ENCODE data around the gene SEZ6L2. TPM values are rescaled to one million over a fixed set of nuclear protein-coding genes. Genes with fewer than 3 reads are reported as not detected.

SEZ6L2 gene
- total and polyA plus RNA-seq, 2 donors: 0.66 to 0.98 TPM

DNA sequence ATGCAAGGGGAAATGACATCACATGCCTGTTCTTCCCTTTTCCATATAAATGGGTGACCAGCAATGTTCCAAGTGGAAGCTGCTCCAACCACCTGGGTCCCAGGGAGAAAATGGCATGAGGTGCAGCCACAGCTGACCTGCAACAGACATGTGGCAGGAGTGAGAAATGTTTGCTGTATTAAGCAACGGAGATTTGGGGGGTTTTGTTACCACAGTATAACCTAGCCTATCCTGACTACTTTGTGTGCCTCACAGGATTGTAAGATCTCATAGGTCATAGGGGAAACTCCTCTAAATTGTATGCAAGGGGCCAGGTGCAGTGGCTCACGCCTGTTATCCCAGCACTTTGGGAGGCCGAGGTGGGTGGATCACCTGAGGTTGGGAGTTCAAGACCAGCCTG, 48.4 kb downstream of the SEZ6L2 start:
- H3K27ac ChIP-seq (ENCODE audit: low read depth in 1 of 2, low read length in 1 of 2): no peak overlapping the region
- WGBS: 94% methylated on average over 3 of the region's 3 CpGs
- H3K27me3 ChIP-seq (ENCODE audit: control insufficient read depth in 2 of 2, insufficient read depth in 1 of 2, low read length in 1 of 2): no peaks in the 10 kb centered on the region
- no peak for DNase-seq (ENCODE audit: low read depth in 6 of 9, low spot score in 9 of 9)
- peaks cover 3 to 17% of the 10 kb centered on the region in 2 donors for H3K4me1 ChIP-seq (ENCODE audit: control insufficient read depth in 2 of 2, insufficient read depth in 2 of 2, low read length in 2 of 2)
- H3K36me3 ChIP-seq (ENCODE audit: control insufficient read depth in 2 of 2, insufficient read depth in 2 of 2, low read length in 1 of 2): peaks cover 12 to 13% of the 10 kb centered on the region in 2 donors
- no peak overlapping the region for H3K4me3 ChIP-seq (ENCODE audit: low read length in 2 of 2)
- no peaks in the 10 kb centered on the region for H3K9me3 ChIP-seq (ENCODE audit: control insufficient read depth in 2 of 2, insufficient read depth in 1 of 2, low read length in 1 of 2)

DNA sequence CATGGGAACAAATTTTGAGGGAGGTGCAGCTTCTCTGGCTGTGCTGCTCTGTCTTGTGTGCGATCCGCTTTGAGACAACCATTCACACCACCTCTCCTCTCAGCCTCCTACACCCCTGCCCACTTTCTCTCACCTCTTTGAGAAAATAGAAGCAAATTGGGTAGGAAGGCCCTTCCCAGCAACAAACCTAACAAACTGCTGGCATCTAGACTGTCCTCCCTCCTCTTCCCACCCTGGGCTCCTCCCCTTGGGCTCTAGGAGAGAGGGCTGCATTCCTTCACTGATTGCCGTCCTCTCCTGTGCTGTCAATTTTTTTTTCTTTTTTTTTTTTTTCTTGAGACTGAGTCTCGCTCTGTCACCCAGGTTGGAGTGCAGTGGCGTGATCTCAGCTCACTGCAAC, 49.8 kb downstream of the SEZ6L2 start:
- no peak for DNase-seq (ENCODE audit: low read depth in 6 of 9, low spot score in 9 of 9)
- Histone ChIP-seq H3K27ac (ENCODE audit: low read depth in 1 of 2, low read length in 1 of 2) (no peak overlapping the region), H3K27me3 (ENCODE audit: control insufficient read depth in 2 of 2, insufficient read depth in 1 of 2, low read length in 1 of 2) (no peaks in the 10 kb centered on the region), H3K9me3 (ENCODE audit: control insufficient read depth in 2 of 2, insufficient read depth in 1 of 2, low read length in 1 of 2) (no peaks in the 10 kb centered on the region), H3K4me1 (ENCODE audit: control insufficient read depth in 2 of 2, insufficient read depth in 2 of 2, low read length in 2 of 2) (peaks cover 3 to 12% of the 10 kb centered on the region in 2 donors), H3K36me3 (ENCODE audit: control insufficient read depth in 2 of 2, insufficient read depth in 2 of 2, low read length in 1 of 2) (peaks cover 18 to 26% of the 10 kb centered on the region in 2 donors), H3K4me3 (ENCODE audit: low read length in 2 of 2) (no peak overlapping the region)
- 97% methylated on average over 5 of the region's 5 CpGs for WGBS

DNA sequence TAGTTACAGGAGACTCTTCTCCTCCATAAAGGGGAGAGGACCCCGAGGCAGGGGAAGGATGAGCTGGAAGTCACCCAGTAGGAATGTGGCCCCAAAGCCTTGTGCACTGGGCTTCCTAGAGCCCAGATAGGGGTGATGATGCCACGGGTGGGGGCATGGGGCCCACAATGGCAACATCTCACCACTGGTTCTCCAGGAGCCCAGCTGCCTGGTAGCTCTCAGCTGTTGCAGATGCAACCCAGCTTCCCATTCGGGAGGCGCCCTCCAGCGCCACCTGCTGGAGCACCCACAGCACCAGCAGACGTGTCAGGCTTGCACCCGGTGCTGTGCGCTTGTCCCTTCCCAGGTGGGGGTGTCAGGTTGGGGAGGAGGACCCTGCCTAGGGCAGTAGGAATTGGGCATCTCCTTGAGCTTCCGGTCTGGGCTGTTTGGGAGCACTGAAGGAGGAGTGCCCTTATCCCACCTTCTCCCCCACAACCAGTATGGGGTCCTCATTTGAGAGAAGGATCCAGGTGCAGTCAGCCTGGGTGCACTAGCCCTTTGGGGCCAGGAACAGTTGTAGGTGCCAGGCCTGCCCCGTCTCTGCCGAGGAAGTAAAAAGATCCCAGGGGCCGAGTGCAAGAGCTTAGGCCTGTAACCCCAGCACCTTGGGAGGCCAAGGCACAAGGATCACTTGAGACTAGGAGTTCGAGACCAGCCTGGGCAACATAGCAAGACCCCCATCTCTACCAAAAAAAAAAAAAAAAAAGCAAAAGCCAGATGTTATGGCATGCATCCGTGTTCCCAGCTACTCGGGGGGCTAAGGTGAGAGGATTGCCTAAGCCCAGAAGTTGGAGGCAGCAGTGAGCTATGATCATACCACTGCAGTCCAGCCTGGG, 50.7 kb downstream of the SEZ6L2 start:
- DNase-seq (ENCODE audit: low read depth in 6 of 9, low spot score in 9 of 9): peak; percentile 59 to 91 (median 81)
- Histone ChIP-seq H3K27me3 (ENCODE audit: control insufficient read depth in 2 of 2, insufficient read depth in 1 of 2, low read length in 1 of 2) (no peaks in the 10 kb centered on the region), H3K4me1 (ENCODE audit: control insufficient read depth in 2 of 2, insufficient read depth in 2 of 2, low read length in 2 of 2) (peaks cover 3 to 12% of the 10 kb centered on the region in 2 donors), H3K27ac (ENCODE audit: low read depth in 1 of 2, low read length in 1 of 2) (no peak overlapping the region), H3K9me3 (ENCODE audit: control insufficient read depth in 2 of 2, insufficient read depth in 1 of 2, low read length in 1 of 2) (no peaks in the 10 kb centered on the region), H3K36me3 (ENCODE audit: control insufficient read depth in 2 of 2, insufficient read depth in 2 of 2, low read length in 1 of 2) (peaks cover 22 to 27% of the 10 kb centered on the region in 2 donors), H3K4me3 (ENCODE audit: low read length in 2 of 2) (no peak overlapping the region)
- WGBS: 54% methylated on average over 15 of the region's 15 CpGs

DNA sequence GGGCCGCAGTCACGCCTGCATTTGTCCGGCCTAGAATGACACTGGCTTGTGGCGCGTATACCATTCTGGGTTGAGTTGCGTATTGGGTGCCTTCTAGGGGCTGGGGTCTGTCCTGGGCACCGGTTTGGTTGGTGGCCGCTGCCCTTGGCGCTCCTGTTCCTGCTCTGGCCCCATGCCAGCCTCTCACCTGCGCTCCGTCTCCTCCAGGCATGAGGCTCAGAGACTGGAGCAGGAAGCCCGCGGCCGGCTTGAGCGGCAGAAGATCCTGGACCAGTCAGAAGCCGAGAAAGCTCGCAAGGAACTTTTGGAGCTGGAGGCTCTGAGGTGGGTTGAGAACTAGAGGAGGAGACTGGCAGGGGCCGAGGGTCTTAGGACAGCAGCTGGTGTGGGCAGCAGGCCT, 53.7 kb downstream of the SEZ6L2 start:
- Histone ChIP-seq H3K9me3 (ENCODE audit: control insufficient read depth in 2 of 2, insufficient read depth in 1 of 2, low read length in 1 of 2) (no peaks in the 10 kb centered on the region), H3K27me3 (ENCODE audit: control insufficient read depth in 2 of 2, insufficient read depth in 1 of 2, low read length in 1 of 2) (no peaks in the 10 kb centered on the region), H3K4me3 (ENCODE audit: low read length in 2 of 2) (no peak overlapping the region), H3K36me3 (ENCODE audit: control insufficient read depth in 2 of 2, insufficient read depth in 2 of 2, low read length in 1 of 2) (peaks cover 22 to 40% of the 10 kb centered on the region in 2 donors), H3K27ac (ENCODE audit: low read depth in 1 of 2, low read length in 1 of 2) (no peak overlapping the region), H3K4me1 (ENCODE audit: control insufficient read depth in 2 of 2, insufficient read depth in 2 of 2, low read length in 2 of 2) (peaks cover 3 to 12% of the 10 kb centered on the region in 2 donors)
- DNase-seq (ENCODE audit: low read depth in 6 of 9, low spot score in 9 of 9): no peak
- WGBS: 98% methylated on average over 18 of the region's 18 CpGs

DNA sequence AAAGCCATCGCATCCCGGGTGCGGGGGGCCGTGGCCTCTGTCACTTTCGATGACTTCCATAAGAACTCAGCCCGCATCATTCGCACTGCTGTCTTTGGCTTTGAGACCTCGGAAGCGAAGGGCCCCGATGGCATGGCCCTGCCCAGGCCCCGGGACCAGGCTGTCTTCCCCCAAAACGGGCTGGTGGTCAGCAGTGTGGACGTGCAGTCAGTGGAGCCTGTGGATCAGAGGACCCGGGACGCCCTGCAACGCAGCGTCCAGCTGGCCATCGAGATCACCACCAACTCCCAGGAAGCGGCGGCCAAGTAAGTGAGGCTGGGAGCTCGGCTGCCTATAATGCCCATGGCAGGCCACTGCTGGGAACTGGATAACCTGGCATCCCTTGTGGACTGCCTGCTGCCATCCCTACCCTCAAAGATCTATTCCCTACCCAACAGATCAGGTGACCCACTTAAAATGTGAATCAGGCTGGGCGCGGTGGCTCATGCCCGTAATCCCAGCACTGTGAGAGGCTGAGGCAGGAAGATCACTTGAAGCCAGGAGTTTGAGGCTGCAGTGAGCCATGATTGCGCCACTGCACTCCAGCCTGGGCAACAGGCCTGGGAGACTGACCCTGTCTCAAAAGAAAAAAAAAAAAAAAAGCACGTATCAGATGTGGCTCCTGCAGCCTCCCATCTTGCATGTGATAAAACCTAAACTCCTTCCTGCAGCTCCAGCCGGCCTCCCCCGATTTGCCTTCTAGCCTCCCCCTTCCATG, 54.6 kb downstream of the SEZ6L2 start:
- H3K4me3 ChIP-seq (ENCODE audit: low read length in 2 of 2): no peak overlapping the region
- no peaks in the 10 kb centered on the region for H3K27me3 ChIP-seq (ENCODE audit: control insufficient read depth in 2 of 2, insufficient read depth in 1 of 2, low read length in 1 of 2)
- no peak for DNase-seq (ENCODE audit: low read depth in 6 of 9, low spot score in 9 of 9)
- H3K9me3 ChIP-seq (ENCODE audit: control insufficient read depth in 2 of 2, insufficient read depth in 1 of 2, low read length in 1 of 2): no peaks in the 10 kb centered on the region
- H3K36me3 ChIP-seq (ENCODE audit: control insufficient read depth in 2 of 2, insufficient read depth in 2 of 2, low read length in 1 of 2): peaks cover 22 to 46% of the 10 kb centered on the region in 2 donors
- H3K4me1 ChIP-seq (ENCODE audit: control insufficient read depth in 2 of 2, insufficient read depth in 2 of 2, low read length in 2 of 2): peaks cover 3 to 12% of the 10 kb centered on the region in 2 donors
- H3K27ac ChIP-seq (ENCODE audit: low read depth in 1 of 2, low read length in 1 of 2): no peak overlapping the region
- 96% methylated on average over 28 of the region's 28 CpGs for WGBS

DNA sequence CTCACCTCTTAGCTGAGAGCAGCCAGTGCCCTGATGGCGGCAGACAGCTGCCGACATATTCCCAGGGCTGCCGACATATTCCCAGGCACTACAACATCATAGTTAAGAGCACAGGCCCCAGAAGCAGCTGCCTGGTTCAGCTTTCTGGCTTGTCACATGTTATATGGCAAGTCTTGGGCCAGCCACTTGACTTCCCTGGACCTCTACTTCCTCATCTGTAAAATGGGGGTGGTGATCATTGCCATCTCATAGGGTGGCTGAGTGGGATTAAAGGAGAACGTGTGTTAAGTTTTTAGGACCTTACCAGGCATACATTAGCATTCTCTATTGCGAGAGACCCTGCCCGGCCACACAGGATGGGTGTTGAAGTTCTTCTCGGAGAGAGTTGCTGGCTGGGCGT, 55.4 kb downstream of the SEZ6L2 start:
- WGBS: 97% methylated on average over 8 of the region's 8 CpGs
- Histone ChIP-seq H3K36me3 (ENCODE audit: control insufficient read depth in 2 of 2, insufficient read depth in 2 of 2, low read length in 1 of 2) (peaks cover 27 to 48% of the 10 kb centered on the region in 2 donors), H3K27me3 (ENCODE audit: control insufficient read depth in 2 of 2, insufficient read depth in 1 of 2, low read length in 1 of 2) (no peaks in the 10 kb centered on the region), H3K9me3 (ENCODE audit: control insufficient read depth in 2 of 2, insufficient read depth in 1 of 2, low read length in 1 of 2) (no peaks in the 10 kb centered on the region), H3K4me3 (ENCODE audit: low read length in 2 of 2) (no peak overlapping the region), H3K4me1 (ENCODE audit: control insufficient read depth in 2 of 2, insufficient read depth in 2 of 2, low read length in 2 of 2) (peaks cover 3 to 8% of the 10 kb centered on the region in 2 donors), H3K27ac (ENCODE audit: low read depth in 1 of 2, low read length in 1 of 2) (no peak overlapping the region)
- DNase-seq (ENCODE audit: low read depth in 6 of 9, low spot score in 9 of 9): no peak

DNA sequence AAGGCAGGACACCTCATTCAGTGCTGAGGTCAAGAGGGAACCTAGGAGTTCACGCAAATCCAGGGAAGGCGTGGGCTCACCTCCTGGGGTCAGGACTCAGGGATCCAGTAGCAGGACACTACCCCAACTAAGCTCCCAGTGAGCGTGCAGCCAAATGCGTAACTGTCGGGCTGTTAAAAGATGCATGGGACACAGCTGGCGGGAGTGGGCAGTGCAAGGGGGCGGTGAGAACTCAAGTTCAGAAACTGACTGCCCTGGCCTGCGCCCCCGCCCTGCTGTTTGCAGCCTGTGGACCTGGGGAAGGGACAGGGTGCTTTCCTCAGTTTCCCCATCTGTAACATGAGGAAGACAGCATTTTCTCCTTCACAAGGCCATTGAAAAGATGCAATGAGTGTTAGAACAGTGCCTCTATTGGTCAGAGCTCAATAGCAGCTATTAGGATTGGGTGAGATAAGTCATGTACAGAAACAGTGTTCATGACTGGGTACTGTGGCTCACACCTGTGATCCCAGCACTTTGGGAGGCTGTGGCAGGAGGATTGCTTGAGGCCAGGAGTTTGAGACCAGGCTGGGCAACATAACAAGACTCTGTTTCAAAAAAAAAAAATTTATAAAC, 56.5 kb downstream of the SEZ6L2 start:
- no peaks in the 10 kb centered on the region for H3K4me1 ChIP-seq (ENCODE audit: control insufficient read depth in 2 of 2, insufficient read depth in 2 of 2, low read length in 2 of 2)
- H3K27me3 ChIP-seq (ENCODE audit: control insufficient read depth in 2 of 2, insufficient read depth in 1 of 2, low read length in 1 of 2): no peaks in the 10 kb centered on the region
- no peak overlapping the region for H3K27ac ChIP-seq (ENCODE audit: low read depth in 1 of 2, low read length in 1 of 2)
- no peak for DNase-seq (ENCODE audit: low read depth in 6 of 9, low spot score in 9 of 9)
- peaks cover 26 to 50% of the 10 kb centered on the region in 2 donors for H3K36me3 ChIP-seq (ENCODE audit: control insufficient read depth in 2 of 2, insufficient read depth in 2 of 2, low read length in 1 of 2)
- H3K4me3 ChIP-seq (ENCODE audit: low read length in 2 of 2): no peak overlapping the region
- over 99% methylated on average over 9 of the region's 9 CpGs for WGBS
- no peaks in the 10 kb centered on the region for H3K9me3 ChIP-seq (ENCODE audit: control insufficient read depth in 2 of 2, insufficient read depth in 1 of 2, low read length in 1 of 2)

DNA sequence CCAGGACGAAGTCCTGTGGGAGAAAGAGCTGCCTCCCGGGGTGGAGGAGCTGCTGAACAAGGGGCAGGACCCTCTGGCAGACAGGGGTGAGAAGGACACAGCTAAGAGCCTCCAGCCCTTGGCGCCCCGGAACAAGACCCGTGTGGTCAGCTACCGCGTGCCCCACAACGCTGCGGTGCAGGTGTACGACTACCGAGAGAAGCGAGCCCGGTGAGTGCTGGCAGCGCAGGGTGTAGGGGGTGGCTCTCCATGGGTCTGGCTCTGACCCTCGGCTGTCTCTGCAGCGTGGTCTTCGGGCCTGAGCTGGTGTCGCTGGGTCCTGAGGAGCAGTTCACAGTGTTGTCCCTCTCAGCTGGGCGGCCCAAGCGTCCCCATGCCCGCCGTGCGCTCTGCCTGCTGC, 57.7 kb downstream of the SEZ6L2 start:
- H3K4me3 ChIP-seq (ENCODE audit: low read length in 2 of 2): no peak overlapping the region
- H3K9me3 ChIP-seq (ENCODE audit: control insufficient read depth in 2 of 2, insufficient read depth in 1 of 2, low read length in 1 of 2): no peaks in the 10 kb centered on the region
- no peak for DNase-seq (ENCODE audit: low read depth in 6 of 9, low spot score in 9 of 9)
- no peaks in the 10 kb centered on the region for H3K4me1 ChIP-seq (ENCODE audit: control insufficient read depth in 2 of 2, insufficient read depth in 2 of 2, low read length in 2 of 2)
- H3K27ac ChIP-seq (ENCODE audit: low read depth in 1 of 2, low read length in 1 of 2): no peak overlapping the region
- WGBS: 97% methylated on average over 23 of the region's 23 CpGs
- H3K36me3 ChIP-seq (ENCODE audit: control insufficient read depth in 2 of 2, insufficient read depth in 2 of 2, low read length in 1 of 2): peaks cover 24 to 45% of the 10 kb centered on the region in 2 donors
- no peaks in the 10 kb centered on the region for H3K27me3 ChIP-seq (ENCODE audit: control insufficient read depth in 2 of 2, insufficient read depth in 1 of 2, low read length in 1 of 2)

DNA sequence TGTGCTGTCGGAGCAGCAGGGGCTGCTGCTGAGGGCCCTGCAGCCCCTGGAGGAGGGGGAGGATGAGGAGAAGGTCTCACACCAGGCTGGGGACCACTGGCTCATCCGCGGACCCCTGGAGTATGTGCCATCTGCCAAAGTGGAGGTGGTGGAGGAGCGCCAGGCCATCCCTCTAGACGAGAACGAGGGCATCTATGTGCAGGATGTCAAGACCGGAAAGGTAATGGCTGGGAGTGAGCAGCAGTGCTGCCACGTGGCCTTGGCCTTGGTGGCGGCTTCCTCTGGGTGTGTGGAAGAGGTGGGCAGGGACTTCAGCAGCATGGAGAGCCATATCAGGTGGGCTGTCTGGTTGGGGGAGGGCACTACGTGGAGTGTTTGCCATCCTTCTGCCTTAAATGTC, 59.1 kb downstream of the SEZ6L2 start:
- 91% methylated on average over 10 of the region's 10 CpGs for WGBS
- Histone ChIP-seq H3K36me3 (ENCODE audit: control insufficient read depth in 2 of 2, insufficient read depth in 2 of 2, low read length in 1 of 2) (peaks cover 19 to 36% of the 10 kb centered on the region in 2 donors), H3K27me3 (ENCODE audit: control insufficient read depth in 2 of 2, insufficient read depth in 1 of 2, low read length in 1 of 2) (no peaks in the 10 kb centered on the region), H3K9me3 (ENCODE audit: control insufficient read depth in 2 of 2, insufficient read depth in 1 of 2, low read length in 1 of 2) (no peaks in the 10 kb centered on the region), H3K4me1 (ENCODE audit: control insufficient read depth in 2 of 2, insufficient read depth in 2 of 2, low read length in 2 of 2) (no peaks in the 10 kb centered on the region), H3K4me3 (ENCODE audit: low read length in 2 of 2) (no peak overlapping the region), H3K27ac (ENCODE audit: low read depth in 1 of 2, low read length in 1 of 2) (no peak overlapping the region)
- no peak for DNase-seq (ENCODE audit: low read depth in 6 of 9, low spot score in 9 of 9)
